Germinal center (tissue), 1 donor: ENCODE measurements around the gene HOXA5.
A peak's percentile ranks its signal among the peaks of the same experiment; 100 is the strongest.

Source experiments
- DNase-seq: peaks from one replicate; pipeline ENCODE4 v3.0.0; 2012; ENCODE audit warnings: mixed read lengths, low spot score

Gene HOXA5

DNA sequence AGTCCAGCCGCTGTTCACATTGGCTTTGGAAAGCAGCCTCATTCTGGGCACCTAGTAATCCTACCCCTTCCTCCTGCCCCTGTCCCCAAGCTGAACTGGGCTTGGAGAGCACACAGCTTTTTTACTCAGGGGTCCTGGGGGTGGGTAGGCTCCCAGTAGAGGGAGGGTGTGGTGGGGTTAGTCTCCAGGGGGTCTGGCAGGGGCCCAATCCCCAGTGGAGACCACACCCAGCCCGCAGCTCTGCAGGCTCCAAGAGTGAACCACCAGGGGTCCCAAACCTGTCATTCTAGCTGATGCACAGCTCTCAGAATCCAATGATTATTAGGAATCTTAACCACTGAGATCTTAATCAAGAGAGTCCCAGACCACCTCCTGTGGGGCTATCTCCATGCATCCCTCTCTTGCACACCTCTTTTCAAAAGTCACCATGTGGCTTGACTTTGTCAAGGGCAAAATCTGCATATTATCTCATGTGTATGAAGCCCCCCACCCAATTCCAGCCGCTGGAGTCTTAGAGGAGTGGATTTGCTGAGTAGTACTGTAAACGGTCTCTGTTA, 38.9 kb upstream of the HOXA5 start:
- no peak for DNase-seq

DNA sequence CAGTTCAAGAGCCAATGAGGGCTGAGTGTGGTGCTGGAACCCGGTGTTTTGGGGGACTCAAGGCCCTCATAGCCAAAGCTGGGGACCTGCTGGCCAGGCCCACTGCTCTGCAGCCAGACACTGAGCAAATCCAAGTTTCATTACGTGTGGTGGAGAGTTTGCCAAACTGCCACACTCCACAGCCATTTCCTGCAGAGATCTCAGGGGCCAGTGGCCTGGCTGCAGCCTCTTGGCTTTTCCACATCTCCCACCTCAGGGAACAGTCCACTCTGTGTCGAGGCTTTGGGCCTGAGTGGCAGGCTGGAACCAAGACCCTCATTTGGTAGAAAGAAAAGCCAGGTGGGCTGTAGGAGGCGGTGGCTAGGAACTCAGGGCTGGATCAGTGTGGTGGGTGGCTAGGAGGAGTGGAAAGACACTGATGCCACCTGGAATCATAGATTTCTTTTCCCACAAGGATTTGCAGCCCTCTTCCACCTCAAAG, 38.4 kb upstream of the HOXA5 start:
- DNase-seq = no peak

DNA sequence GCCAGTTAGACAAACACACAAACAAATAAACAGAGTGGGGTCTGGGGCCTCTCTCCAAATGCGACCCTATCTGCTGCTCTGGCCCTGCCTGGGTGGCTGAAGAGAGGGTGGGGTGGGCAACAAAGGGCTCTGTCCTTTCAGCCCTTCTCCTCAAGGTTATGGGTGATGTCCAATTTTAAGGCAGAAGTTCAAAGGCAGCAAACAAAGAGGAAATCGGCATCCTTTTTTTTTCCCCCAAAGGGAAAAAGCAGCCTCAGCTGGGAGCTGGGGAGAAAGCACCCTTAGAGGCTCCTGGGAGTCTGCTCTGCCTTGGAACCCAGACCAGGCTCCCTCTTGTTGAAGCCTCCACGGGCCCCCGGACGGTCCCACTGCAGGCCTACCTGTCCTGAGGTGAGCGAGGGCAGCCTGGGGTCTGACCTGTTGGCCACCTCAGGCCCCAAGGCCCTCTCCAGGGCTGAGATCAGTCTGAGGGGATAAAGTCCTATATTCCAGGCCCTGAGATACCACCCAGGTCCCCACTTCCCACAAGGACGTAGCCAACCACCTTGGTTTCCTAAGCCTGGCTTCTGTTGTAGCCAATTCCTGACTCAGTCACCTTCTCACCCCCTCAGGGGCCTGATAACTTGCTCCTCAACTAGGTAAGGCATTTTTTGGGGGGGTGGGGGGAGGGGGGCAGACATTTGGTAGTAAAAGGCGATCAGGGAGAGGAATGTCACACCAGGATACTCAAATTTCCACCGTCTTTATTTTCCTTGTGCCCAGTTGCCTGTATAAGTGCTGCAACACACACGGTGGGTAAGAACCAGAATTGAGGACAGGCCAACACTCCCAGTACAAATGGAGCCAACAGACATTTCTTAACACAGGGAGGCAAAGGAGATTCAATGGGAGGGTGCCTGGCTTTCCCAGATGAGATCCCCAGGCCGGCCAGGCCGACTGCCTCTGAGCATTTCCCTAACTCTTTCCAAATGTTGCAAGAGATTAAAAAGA, 37.2 kb upstream of the HOXA5 start:
- no peak for DNase-seq

DNA sequence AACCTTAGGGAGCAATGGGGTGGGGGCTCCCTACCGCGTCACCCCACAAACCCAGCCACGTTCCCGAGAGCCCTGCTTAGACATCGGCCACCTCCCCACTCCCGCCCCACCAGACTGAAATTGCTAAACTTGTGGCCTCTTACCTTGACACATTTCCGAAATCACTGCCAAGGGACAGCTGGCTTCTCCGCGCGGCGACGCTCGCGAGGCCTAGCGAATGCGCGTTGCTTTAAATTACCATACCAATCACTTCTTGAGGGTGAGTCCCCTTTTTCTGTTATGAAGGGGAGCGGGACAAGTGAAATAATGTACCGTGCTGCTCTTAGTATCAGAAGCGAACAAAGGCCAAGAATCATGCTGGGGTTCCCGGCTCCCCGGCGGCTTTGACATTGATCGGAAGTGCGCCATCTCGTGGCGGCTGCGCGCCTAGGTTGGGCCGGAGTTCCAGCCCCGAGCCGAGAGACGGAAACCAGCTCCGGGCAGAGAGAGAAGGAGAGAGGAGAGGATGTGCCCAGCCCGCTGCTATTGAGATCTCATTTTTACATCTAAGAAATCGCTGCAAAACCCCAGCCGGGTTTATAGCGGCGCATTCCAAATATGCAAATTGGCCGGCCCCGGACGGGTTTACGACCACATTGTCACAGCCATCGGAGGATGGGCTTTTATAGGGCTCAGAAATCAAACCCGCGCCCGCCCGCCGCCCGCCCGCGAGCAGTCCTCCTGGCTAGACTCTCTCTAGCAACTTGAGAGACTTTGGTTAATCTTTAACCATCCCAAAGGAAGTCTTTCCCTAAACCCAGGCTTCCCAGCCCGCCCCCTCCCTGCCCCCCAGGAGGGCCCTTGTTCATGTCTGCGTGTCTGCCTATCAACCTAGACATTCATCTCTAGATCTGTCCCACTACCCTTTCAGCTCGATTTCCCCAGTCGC, 36.3 kb upstream of the HOXA5 start:
- peak; percentile 84 for DNase-seq

- no peak for DNase-seq
These were observed 35.5 kb upstream of the HOXA5 start for GRCh38 chr7:27179030-27179429.

DNA sequence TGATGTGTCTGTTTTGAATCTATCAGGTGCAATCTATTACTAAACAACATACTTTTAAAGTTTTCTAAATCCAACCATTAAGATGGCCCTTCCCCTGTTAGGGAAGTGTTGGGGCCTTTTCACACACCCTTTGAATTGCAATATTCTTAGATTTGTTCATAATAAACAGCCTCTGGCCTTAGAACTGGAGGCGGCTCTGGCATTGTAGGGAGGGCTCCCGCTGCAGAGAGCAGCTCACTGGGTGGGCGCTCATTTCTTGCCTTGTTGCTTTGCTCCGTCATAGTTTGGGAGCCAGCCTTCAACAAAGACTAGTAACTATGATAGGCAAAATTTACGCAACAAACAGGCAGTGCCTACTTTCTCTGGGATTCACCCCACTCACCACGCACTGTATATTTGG, 34.9 kb upstream of the HOXA5 start:
- no peak for DNase-seq

DNA sequence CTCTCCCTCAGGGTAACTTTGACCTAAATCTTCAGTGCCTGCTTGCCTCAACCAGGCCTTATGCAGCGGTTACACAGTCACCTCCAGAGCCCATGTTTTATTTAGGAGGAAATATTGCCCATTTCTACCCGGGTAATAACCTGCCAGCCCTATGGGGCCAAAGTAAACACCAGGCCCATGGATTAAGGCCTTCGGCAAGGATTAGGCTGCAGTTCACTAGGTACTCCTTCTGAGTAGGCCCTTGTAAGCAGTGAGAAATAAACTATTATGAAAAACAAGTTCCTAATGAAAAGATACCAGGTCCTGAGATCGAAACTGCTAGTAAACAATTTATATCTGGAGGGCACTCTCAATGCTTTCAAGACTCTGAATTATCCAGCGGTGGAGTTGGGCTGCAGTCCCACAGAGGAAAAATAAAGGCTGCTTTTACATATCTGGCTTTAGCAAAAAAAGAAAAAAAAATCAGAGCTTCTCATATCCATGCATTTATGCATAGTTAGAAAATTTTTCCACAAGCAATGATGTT, 34.4 kb upstream of the HOXA5 start:
- DNase-seq = no peak

DNA sequence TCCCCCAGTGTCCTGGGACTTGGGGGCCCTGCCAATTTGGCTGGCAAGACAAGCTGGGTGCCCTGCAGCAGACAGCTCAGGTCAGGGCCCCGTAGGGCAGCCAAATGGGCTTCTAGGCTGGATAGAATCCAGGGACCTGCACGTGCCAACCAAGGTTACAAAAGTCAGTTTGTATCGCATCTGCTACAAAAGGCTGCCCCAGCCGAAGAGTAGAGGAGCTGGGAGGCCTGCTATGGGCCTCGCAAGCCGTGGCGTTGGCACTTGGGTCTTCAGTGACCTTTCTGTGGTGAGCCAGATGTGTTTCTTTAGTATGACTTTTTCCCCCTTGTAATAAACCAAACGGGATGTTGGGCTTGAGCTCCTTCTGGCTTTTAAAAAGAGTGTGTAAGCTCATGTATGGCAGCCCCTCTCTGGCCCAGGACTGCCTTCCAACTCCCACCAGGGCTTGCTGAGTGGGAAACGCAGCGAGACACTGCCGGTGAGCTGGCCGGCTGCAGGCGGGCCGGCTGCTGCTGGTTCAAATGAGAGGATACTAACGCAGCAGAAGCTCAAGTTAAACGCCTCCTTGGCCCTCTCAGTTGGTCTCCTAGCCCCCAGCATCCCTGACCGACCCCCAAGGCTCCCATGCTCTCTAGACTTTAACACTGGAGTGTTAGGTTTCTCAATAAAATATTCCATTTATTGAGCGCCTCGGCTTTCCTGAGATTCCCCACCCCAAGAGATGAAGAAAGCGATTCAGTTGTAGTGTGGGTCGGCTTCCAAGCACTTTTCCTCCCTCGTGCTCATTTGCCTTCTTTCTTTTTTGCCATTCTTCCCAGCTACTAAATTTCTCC, 33.7 kb upstream of the HOXA5 start:
- no peak for DNase-seq

DNA sequence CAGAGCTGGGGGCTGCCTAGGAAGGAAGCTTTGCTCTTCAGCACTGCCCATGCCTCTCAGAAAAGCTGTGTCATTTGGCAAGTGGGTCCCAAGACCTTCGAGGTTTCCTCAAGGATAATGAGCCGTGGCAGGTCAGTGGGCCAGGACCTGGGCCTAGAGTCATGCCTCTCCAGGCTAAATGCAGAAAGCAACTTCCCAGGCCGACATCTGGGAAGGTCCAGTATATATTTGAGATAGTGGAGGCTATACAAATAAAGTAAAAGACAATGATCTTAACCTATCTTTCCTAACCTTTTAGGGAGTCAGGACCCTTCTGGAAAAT, 33.0 kb upstream of the HOXA5 start:
- DNase-seq = no peak

- DNase-seq = no peak
These were observed 32.4 kb upstream of the HOXA5 start for GRCh38 chr7:27175626-27176523.

GRCh38 chr7:27174874-27175625, 31.6 kb upstream of the HOXA5 start:
- no peak for DNase-seq

DNA sequence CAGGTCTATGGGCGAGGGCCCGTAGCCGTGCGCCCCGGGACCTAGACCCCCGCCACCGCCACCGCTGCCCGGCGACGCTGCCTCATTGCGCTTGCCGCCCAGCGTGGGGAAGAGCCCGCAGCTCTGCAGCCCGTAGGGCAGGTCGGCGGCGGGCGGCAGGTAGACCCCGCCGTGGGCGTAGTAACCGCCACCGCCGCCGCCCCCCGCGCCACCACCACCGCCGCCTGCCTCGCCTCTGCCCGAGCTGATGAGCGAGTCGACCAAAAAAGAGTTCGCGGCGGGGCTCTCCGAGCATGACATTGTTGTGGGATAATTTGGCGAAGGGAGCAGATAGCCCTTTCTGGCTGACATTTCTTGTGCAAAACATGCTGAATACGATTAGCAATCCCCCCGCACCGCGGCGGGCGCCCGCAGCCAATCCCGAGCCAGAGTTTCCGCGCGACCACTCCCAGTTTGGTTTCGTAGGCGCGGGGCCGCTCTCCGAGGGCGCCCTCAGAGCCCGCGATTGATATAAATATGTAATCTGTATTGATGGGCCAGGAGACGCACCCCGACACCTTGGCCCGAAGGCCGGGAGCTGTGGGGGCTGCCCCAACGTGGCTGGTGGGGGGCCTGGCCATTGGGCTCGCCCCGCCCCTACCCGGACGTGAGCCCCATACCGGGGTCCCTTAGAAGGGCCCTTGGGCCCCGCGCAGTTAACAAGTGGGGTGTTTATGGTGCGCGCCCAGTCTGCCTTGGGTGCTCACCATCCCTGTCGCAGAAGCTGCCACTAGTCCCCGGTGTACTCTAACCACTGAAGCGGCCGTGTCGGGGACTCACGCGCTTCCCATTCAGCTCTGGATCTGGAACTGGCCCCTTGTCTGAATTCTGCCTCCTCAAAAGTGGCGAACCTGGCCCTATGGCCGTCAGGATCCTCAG, 30.7 kb upstream of the HOXA5 start, which contains the start of gene HOXA10:
Gene HOXA10, minus strand, starts transcription at position 365 of the 918 bp plus-strand sequence. Its CDS starts 14 bp downstream, at position 351.
- DNase-seq = no peak

GRCh38 chr7:27173511-27173955, 30.1 kb upstream of the HOXA5 start:
- DNase-seq = no peak

GRCh38 chr7:27172823-27173510, 29.5 kb upstream of the HOXA5 start:
- no peak for DNase-seq

GRCh38 chr7:27172315-27172774, 28.9 kb upstream of the HOXA5 start:
- no peak for DNase-seq

GRCh38 chr7:27171637-27172314, 28.3 kb upstream of the HOXA5 start:
- no peak for DNase-seq

- no peak for DNase-seq
These were observed 27.8 kb upstream of the HOXA5 start for GRCh38 chr7:27171325-27171636.
